ENCODE results near the gene AMBRA1. TPM values are rescaled to one million over a fixed set of nuclear protein-coding genes. Genes with fewer than 3 reads are reported as not detected.
A peak's percentile ranks its signal among the peaks of the same experiment; 100 is the strongest.
"Not testable (repeated sequence)": the region's sequence is repeated elsewhere in the genome, so short reads cannot be mapped to it uniquely, and the experiment has no call there.

The AMBRA1 gene
- polyA plus RNA-seq, 3 donors, result 24.6 to 27.7 (median 24.8) TPM

DNA sequence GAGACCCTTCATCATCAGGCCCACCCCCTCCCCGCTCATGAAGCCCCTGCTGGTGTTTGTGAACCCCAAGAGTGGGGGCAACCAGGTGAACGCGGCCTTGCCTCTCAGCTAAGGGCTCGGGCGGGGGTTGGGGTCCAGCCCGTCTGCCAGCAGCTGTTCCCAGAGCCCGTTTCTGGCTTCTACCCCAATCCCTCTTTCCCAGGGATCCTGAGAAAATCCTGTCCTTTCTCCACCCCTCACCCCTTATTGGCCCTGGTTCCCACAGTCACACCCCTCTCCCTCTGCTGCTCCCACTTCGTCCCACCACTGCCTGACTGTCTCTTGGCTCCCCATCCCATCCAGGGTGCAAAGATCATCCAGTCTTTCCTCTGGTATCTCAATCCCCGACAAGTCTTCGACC, 221.7 kb downstream of the AMBRA1 start:
- DNase-seq (ENCODE audit: extremely low read depth in 1 of 11, low read depth in 9 of 11, low spot score in 4 of 11), result no peak

DNA sequence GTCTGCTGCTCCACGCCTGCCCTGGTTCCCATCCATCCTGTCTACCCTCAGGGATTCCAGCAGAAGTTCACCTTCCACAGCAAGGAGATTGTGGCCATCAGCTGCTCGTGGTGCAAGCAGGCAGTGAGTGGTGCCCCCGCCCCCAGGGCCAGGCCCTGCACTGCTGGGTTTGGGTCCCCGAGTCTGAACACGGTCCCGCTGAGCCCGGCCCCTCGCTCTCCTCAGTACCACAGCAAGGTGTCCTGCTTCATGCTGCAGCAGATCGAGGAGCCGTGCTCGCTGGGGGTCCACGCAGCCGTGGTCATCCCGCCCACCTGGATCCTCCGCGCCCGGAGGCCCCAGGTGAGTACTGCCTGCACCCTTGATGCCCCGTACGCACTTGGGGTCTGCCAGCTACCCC, 222.6 kb downstream of the AMBRA1 start:
- not testable (repeated sequence) for DNase-seq (ENCODE audit: extremely low read depth in 1 of 11, low read depth in 9 of 11, low spot score in 4 of 11)

DNA sequence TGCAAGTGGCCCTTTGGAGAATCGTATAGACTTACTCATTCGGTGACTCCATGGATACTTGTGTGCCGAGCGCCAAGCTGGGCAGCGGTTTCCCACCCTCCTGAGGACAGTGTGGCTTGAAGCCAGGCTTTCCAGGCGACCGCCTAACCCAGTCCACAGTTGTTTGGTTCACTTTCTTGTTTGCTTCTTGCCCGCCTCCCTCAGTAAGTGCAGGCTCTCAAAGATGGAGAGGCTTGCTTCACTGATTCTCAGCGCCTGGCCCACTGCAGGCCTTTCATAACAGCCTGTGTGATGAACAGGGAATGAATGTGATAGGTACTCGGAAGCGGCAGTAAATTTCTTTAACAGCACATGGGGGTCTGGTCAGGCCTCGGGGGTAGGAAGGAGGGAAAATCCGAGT, 223.6 kb downstream of the AMBRA1 start:
- no peak for DNase-seq (ENCODE audit: extremely low read depth in 1 of 11, low read depth in 9 of 11, low spot score in 4 of 11)

DNA sequence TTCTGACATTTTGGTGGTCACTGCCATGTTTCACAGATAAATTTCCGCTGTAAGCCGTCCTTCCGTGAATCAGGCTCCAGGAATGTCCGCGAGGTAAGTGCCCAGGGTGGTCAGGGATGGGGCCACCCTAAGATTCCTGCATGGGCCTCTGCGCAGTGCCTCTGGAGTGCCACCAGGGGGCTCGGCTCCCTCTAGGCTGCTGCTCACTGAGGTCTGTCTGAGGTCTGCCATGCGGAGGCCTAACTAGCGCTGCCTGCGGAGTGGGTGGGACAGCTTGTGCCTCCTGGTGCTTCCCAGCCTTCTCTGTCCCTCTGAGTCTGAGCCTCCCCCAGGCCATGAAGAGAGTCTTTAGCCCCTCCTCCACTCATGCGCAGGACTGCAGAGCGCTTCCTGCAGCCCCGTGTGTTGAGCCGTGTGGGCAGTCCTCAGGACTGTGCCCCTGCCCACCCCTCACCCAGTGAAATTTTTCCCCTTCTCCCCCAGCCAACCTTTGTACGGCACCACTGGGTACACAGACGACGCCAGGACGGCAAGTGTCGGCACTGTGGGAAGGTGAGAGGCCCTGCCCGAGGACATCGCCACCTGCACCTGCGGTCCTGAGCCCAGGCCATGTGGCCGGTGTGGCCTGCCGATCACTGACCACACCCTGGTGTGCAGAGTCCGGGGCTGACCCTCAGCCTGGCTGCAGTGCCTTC, 224.2 kb downstream of the AMBRA1 start:
- peak in 3 of 11 donors; percentile 63 to 76 (median 75) for DNase-seq (ENCODE audit: extremely low read depth in 1 of 11, low read depth in 9 of 11, low spot score in 4 of 11)

DNA sequence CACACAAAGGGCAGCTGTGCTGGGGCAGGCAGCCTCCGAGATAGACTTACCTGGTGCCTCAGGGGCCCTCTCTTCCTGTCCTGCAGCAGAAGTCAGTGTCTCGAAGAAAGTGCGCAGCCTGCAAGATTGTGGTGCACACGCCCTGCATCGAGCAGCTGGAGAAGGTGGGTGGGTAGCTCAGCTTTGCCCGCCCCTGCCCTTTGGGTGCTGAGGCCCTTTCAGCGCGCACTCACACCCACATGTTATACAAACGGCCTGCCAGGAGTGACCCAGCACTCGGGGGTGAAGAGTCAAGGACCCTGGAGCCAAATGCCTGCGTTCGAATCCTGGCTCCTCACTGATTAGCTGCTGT, 225.9 kb downstream of the AMBRA1 start:
- DNase-seq (ENCODE audit: extremely low read depth in 1 of 11, low read depth in 9 of 11, low spot score in 4 of 11), result no peak

DNA sequence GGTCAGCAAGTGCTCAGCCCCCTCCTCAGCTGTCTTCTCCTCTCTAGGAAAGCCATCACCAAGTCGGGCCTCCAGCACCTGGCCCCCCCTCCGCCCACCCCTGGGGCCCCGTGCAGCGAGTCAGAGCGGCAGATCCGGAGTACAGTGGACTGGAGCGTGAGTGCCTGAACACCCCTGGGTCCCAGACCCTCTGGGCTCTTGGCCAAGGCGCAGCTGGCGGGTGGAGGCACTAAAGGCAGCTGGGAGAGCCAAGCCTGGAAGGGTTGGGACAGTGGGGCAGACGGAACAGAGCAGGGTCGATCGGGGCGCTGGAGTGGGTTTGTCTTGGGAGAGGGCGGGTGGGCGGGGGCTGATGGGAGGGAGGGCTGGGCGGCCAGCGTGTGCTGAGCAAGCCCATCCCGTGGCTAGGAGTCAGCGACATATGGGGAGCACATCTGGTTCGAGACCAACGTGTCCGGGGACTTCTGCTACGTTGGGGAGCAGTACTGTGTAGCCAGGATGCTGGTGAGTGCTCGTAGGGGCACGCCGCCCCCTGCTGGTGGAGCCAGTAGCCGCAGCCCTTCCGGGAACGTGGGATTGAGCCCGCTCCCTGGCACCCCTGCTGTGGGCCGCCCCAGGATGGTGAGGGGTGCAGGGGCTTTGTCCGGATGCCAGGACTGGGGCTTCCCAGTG, 226.4 kb downstream of the AMBRA1 start:
- DNase-seq (ENCODE audit: extremely low read depth in 1 of 11, low read depth in 9 of 11, low spot score in 4 of 11), result no peak

DNA sequence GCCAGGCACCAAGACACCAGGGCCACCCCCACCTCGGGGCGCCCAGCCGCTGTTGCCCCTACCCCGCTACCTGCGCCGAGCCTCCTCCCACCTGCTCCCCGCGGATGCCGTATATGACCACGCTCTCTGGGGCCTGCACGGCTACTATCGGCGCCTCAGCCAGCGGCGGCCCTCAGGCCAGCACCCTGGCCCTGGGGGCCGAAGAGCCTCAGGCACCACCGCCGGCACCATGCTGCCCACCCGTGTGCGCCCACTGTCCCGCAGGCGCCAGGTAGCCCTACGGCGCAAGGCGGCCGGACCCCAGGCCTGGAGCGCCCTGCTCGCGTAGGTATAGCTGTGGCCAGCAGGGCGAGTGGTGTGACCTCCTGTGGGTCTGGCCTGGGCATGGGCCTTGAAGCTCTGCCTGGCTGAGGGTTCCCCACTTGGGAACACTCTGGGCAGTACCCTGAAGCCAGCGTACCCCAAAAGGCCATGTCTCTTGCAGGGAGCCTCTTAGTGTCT, 227.1 kb downstream of the AMBRA1 start:
- no peak for DNase-seq (ENCODE audit: extremely low read depth in 1 of 11, low read depth in 9 of 11, low spot score in 4 of 11)

DNA sequence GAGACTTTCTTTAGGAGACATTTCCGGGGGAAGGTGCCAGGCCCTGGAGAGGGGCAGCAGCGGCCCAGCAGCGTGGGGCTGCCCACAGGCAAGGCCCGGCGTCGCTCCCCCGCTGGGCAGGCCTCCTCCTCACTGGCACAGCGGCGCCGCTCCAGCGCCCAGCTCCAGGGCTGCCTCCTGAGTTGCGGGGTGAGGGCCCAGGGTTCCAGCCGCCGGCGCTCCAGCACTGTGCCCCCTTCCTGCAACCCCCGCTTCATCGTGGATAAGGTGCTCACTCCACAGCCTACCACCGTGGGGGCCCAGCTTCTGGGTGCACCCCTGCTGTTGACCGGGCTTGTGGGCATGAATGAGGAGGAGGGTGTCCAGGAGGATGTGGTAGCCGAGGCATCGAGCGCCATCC, 227.6 kb downstream of the AMBRA1 start:
- DNase-seq (ENCODE audit: extremely low read depth in 1 of 11, low read depth in 9 of 11, low spot score in 4 of 11), result no peak

DNA sequence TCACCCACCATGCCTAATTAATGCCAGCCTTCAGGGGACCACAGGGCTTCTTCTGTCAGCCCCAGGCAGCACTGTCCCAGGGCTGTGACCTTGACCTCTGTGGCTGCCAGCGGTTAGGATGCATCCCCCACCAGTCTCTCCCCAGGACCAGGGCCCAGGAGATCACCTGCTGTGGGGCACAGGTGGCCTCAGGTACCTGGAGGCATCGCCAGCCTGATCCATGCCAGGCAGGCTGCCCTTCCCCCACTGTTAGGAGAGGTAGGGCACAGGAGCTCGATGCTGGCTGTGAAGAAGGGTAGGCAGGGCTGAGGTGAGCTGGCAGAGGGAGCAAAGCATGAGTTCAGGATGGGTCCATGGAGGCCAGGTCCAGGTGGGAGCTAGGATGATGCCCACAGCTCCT, 229.0 kb downstream of the AMBRA1 start:
- DNase-seq (ENCODE audit: extremely low read depth in 1 of 11, low read depth in 9 of 11, low spot score in 4 of 11), result no peak

DNA sequence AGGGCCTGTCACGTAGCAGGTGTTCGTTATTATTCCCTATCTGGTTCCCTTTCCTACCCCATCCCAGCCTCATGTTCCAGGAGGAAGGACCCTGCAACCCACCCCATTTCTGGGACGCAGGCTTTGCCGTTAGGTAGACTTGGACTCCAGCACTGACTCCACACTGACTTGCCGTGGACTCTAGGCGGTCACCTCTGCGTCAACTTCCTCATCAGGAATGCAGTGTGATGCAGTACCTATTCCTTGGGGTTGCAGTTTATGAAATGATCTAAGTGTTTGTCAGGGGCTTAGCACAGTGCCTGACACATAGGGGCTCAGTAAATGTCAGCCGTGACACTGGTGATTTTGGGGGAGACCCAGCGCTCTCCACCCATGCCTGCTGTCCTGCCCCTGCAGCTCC, 229.8 kb downstream of the AMBRA1 start:
- no peak for DNase-seq (ENCODE audit: extremely low read depth in 1 of 11, low read depth in 9 of 11, low spot score in 4 of 11)

DNA sequence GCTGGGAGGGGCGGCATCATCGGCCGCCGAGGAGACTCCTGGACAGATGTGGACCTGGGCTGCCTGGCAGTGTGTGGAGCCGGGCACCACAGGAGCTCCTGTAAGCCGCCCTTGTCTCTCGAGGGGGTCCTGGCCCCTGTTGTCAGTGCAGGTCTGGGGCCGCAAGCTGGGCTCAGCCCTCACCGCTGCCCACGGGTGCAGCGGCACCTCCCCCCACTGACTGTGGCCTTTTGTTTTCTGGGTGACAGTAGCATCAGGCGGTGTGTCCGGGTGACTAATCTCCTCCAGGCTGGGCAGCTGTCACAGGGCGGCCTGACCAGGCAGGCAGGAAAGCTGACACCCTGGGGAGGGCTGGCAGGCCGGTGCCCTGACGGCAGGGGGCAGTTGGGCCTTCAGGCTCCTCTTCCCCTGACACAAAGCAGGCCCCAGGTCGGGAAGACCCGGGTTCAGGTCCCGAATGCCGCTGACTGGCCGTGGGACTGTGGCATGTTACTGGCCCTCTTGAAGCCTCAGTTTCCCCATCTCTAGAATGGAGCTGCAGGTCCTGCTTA, 230.3 kb downstream of the AMBRA1 start:
- no peak for DNase-seq (ENCODE audit: extremely low read depth in 1 of 11, low read depth in 9 of 11, low spot score in 4 of 11)

DNA sequence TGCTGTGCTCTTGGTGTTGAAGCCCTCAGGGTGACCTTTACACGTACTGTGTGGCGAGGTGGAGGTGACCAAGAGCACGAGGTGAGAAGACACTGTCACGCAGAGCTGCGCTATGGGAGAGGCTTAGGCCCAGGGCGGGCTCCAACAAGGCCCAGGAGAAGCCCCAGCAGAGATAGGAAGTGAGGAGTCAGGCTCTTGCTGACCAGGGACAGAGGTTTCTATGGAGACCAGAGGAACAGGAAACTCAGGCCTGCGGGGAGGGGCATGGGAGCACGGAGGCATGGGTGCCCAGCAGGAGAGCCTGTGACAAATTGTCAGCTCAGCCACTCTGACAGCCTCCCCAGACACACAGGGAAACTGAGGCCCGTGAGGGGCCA, 230.8 kb downstream of the AMBRA1 start:
- no peak for DNase-seq (ENCODE audit: extremely low read depth in 1 of 11, low read depth in 9 of 11, low spot score in 4 of 11)

DNA sequence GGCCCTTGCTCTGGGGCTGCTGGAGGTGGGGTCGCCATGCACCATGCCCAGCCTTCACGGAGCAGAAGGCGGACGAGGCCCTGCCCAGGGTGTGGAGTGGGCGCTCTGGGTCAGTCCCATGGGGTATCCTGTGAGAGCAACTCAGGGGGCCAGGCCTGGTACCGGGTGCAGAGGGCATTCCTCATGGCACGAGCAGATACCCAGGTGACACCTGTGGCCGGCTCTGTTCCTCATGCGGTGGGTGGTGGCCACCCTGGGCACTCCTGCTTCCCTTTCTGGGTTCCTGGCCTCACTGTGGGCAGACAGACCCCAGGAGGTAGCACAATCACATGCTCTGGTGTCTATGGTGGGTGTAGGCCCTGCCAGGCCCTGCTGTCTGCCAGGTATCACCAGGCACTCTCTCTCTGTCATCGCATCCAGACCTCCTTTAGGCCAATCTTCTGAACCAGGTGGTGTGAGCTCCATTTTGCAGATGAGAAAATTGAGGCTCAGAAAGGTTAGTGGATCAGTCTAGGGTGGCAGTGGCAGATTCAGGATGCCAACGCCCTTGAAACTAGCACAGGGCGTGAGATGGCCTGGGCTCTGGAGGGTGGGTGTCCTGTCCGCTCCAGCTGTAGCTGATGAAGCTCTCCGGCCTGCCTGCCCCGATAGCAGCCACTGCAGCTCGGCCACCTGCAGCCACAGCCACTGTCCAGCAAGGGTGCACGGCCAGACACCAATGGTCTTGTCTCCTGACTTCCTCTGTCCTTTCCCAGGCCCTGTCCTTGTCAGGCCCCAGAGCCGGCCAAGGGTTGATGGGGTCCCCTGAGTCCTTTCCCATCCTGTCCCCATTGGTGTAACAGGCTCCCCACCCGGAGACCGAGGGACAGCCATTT, 231.4 kb downstream of the AMBRA1 start:
- no peak for DNase-seq (ENCODE audit: extremely low read depth in 1 of 11, low read depth in 9 of 11, low spot score in 4 of 11)

DNA sequence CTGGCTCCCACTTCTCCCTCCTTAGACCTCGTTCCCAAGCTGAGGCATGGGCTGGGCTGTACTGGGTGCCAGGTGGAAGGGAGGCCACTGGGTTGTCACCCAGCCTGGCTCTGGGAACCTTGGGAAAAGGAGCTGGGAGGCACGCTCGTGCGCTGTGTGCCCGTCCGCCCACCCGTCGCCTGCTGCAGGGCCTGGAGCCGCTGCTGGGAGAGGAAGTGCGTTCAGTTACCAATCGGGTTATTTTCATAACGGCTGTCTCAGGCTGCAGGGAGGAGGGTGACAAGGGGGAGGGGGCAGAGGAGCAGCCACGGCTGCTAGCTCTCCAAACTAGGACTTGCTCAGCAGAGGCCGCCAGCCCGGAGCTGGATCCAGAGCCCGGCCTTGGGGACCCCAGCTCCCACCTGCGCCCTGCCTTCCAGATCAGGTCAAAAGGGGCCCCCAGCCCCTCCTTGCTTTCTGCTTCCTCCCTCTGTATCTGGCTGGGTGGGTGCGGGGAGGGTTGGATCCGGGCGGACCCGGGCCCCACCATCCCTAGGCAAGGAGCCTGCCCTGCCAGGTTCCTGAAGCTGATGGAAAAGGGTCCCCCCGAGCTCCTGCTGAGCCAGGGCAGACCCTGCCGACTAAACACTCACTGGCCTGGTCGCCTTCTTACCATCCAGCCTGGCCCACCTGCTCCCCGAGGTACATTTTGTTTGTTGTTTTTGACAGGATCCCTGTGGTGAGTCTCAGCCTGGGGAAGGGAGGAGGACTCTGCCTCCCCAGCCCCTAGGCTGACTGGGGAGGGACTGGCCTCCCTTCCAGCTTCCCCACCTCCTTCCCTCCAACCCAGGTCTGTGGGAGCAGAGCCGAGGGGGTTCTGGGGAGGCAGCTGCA, 232.3 kb downstream of the AMBRA1 start:
- DNase-seq (ENCODE audit: extremely low read depth in 1 of 11, low read depth in 9 of 11, low spot score in 4 of 11), result peak in 2 of 11 donors; percentile 59 to 71

DNA sequence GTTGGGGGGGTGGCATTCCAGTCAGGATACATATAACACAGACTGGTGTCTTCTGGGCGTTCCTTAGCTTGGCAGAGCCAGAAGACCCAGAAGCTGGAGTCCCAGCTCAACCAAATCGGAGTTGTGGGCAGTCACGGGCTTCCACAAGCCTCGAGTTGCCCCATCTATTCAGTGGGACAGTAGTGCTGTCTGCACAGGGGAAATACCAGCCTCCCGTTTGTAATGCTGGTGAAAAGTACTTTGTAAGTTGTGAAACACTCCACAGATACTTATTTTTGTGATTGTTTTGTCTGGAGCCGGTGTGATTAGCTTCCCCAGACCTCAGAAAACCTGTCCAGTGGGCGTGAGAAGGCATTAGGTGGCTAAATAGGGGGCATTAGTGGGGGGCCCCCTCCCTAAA, 232.9 kb downstream of the AMBRA1 start:
- no peak for DNase-seq (ENCODE audit: extremely low read depth in 1 of 11, low read depth in 9 of 11, low spot score in 4 of 11)

DNA sequence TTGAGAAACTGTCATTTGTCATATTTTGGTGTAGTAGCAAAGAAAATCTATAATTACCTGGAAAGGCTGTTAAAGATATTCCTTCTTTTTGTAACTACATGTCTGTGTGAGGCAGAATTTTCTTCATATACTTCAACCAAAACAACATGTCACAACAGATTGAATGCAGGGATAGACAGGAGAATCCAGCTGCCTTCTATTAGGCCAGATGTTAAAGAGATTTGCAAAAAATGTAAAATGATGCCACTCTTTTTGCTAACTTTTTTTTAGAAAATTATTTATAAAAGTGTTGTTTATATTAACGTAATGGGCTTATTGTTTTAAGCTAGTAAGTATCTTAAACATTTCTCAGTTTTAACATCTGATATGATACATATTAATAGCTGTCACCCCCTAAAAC, 233.9 kb downstream of the AMBRA1 start:
- no peak for DNase-seq (ENCODE audit: extremely low read depth in 1 of 11, low read depth in 9 of 11, low spot score in 4 of 11)

DNA sequence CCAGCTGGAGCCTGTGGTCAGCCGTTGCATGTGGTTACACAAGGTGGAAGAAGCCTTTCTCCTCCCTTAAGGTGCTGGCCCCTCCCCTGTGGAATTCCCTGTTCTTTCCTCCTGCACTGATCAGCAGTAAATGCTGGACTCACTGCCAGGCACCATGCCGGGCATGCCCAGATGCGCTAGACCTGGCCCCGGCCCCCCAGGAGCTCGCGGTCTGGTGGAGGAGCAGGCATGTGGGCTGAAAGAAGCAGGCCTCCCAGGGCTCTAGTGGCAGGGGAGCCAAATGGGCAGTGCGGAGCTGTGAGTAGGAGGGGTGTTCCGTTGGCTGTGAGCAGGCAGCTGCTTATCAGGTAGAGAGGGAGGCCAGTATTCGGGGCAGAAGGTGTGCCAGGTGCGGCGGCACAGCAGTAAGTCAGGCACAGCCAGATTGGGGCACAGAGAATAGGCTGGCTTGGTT, 236.3 kb downstream of the AMBRA1 start:
- no peak for DNase-seq (ENCODE audit: extremely low read depth in 1 of 11, low read depth in 9 of 11, low spot score in 4 of 11)

DNA sequence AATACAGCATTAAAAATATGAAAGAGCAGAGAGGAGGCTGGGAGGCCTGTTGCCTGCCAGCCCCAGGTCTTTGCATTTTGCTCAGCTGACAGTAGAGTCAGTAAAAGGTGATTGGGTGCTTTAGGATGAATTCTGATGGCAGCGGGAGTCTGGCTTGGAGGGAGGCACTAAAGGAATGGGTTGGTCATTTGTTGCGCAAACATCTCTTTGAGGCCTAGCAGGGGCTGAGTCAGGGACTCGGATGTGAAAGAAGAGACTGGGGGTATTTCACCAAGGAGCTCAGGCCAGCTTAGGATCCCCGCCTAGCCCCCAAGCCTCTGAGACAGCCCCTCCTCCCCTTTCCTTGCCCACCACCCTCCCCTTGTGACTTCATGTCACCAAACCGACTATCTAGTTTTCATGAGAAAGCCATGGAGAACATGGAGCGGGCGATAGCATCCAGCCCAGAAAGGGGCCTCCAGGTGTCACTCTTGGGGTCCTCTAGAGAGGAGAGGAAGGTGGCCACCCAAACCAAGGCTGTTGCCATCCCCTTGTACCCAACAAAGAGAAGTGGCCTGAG, 236.8 kb downstream of the AMBRA1 start:
- no peak for DNase-seq (ENCODE audit: extremely low read depth in 1 of 11, low read depth in 9 of 11, low spot score in 4 of 11)
